GM19239 (cell line): Measurements from ENCODE around the gene PHYH.
"Not testable (repeated sequence)": the region's sequence is repeated elsewhere in the genome, so short reads cannot be mapped to it uniquely, and the experiment has no call there.

Source experiments
- DNase-seq: peaks from one replicate; pipeline ENCODE4 v3.0.0; 2011; ENCODE audit warnings: low spot score; ENCODE audit not compliant: insufficient read length
- FAIRE-seq: peaks from 2 replicates; lab custom pipeline; 2011; peaks lifted over from hg19 to GRCh38; lab: Jason Lieb, UNC

Gene PHYH

GRCh38 chr10:13276749-13277365, 23.0 kb downstream of the PHYH start:
- FAIRE-seq (no peak), DNase-seq (no peak)

DNA sequence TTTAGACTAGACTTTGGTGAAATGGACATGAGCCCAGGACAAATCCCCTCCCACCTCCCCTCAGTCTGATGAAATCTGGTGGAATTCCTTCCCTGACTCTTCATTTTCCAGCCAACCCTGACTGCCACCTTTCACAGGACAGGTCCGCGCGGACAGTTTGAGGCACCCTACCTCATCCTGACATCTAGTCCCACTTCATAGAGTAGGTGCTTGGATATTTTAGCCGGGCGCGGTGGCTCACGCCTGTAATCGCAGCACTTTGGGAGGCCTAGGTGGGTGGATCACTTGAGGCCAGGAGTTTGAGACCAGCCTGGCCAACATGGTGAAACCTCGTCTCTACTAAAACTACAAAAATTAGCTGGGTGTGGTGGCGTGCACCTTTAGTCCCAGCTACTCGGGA, 23.7 kb downstream of the PHYH start:
- DNase-seq, FAIRE-seq: not testable (repeated sequence)

GRCh38 chr10:13272164-13272571, 27.7 kb downstream of the PHYH start:
- no peak for FAIRE-seq
- no peak for DNase-seq

DNA sequence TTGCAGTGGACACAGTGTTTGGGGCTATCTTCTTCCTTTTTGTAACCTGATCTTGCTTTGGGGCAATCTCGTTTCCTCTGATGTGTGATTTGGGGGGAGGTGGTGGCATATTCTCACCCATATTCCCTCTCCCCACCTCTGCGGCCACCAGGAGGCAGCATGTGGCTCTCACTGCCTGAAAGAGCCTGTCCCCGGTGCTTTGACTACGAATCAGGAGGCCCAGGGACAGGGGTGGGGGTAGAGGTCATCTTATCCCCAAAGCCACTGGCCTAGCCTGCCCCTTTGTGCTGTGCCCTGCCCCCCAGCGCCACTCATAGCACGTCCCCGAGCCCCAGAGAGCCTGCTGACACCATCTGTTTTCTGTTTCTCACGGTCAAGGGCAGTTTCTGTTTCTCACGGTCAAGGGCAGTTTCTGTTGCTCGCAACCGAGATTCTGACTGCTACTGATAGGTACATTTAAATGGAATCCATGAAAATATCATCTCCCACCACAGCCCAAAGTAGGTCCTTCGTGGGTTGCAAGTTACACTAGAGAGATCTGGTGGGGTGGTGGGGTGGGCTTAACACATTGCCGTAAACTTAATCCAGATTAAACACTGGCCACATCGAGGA, 28.2 kb downstream of the PHYH start:
- DNase-seq = peak; percentile 53
- peak; percentile 39 for FAIRE-seq

DNA sequence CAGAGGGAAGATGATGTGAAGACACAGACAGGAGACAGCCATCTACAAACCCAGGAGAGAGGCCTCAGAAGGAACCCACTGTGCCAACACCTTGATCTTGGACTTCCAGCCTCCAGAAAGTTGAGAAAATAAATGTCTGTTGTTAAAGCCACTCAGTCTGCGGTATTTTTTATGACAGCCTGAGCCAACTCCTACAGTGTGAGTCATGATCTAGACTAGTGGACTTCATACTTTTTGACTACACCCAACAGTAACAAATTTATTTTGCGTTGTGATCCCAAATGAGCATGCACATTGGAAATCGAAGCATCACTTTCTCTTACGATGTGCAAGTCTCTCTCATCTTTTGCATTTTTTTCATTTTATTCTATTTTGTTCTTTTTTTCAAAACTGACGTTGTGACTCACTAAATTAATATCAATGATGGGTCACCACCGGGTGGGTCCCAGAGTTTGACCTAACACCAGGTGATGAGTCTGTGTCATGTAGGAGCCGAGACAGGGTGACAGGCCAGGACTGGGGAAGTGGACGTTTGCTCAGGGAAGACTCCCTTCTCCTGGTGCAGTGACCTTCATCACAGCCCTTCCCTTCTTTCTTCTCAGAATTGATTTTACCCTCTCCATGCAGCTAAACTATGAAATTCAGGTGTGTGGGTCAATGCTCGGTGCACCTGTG, 28.9 kb downstream of the PHYH start:
- FAIRE-seq = no peak
- DNase-seq = no peak

DNA sequence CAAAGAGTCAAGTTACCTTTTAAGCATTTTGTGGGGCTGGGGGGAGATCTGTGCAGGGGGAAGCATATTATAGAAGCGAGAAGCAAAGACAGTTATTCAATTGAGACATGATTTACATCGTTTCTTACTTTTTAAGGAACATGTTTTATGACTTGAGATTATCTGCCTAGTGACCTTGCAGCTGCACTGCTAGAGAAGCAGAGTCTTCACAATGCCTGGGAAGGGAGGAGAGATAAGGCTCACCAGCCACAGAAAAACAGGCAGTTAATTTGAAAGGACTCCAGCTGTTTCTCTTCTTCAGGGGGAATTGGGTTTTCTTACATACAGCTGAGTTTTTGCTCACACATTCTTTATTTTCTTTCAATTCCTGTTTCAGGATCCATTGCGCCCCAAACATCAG, 31.0 kb downstream of the PHYH start:
- DNase-seq (no peak), FAIRE-seq (no peak)

- FAIRE-seq = no peak
- DNase-seq = no peak
These were observed 31.6 kb downstream of the PHYH start for GRCh38 chr10:13268310-13268709.

GRCh38 chr10:13263591-13263990, 36.3 kb downstream of the PHYH start:
- DNase-seq (no peak), FAIRE-seq (no peak)

DNA sequence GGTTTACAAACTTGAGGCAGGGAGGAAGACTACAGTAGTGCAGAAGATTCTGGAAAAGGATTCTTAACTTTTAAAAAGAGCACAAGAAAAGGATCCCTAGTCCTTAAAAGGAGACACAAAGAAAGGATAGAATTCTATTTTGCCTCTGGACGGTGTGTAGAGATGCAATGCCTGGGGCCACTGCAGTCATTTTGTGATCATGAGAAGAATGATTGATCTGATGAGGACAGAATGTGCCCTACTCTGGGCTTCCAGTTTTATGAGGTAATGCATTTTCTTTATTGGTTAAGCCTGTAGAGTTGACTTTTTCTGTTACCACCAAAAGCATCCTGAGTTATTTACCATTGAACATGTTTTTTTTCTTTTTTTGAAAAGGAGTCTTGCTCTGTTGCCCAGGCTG, 37.4 kb downstream of the PHYH start:
- no peak for FAIRE-seq
- no peak for DNase-seq

GRCh38 chr10:13257621-13258140, 42.2 kb downstream of the PHYH start:
- FAIRE-seq (no peak), DNase-seq (no peak)

GRCh38 chr10:13256627-13257026, 43.2 kb downstream of the PHYH start:
- DNase-seq (no peak), FAIRE-seq (no peak)

GRCh38 chr10:13253726-13254125, 46.1 kb downstream of the PHYH start:
- FAIRE-seq (no peak), DNase-seq (no peak)

- FAIRE-seq = no peak
- no peak for DNase-seq
These were observed 52.1 kb downstream of the PHYH start for GRCh38 chr10:13247784-13248183.

GRCh38 chr10:13247246-13247645, 52.6 kb downstream of the PHYH start:
- FAIRE-seq (no peak), DNase-seq (no peak)

- not testable (repeated sequence) for FAIRE-seq
These were observed 57.6 kb downstream of the PHYH start for GRCh38 chr10:13242260-13242659.

DNA sequence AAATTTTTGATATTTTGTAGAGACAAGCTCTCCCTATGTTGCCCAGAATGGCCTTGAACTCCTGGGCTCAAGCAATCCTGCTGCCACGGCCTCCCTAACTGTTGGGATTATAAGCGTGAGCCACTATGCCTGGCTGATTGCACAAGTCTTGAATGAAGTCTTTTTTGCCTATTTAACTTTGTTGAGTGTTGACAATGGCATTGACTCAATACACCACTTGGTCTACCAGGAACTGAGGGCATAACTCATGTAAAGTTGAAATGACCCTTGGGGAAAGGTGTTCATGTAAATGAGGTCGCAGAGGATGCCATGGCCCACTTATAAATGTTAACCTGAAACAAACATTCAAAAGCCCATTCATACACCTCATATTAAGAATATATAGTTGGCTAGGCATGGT, 58.3 kb downstream of the PHYH start:
- DNase-seq (no peak), FAIRE-seq (no peak)

More at GRCh38 chr10:13242260-13242659, 57.6 kb downstream of the PHYH start:
- not testable (repeated sequence) for DNase-seq

DNA sequence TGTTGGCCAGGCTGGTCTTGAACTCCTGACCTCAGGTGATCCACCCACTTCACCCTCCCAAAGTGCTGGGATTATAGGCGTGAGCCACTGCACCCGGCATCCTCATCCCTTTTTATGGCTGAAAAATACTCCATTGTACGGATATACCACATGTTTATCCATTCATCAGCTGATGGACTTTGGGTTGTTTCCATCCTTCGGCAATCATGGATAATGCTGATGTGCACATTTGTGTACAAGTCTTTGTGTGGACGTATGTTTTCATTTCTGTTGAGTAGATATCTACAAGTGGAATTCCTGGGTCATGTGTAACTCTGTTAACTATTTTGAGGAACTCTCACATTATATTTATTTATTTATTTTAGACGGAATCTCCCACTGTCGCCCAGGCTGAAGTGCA, 59.9 kb downstream of the PHYH start:
- FAIRE-seq = no peak
- DNase-seq = no peak

- no peak for DNase-seq
- FAIRE-seq = no peak
These were observed 61.4 kb downstream of the PHYH start for GRCh38 chr10:13238271-13239077.

GRCh38 chr10:13236638-13237037, 63.2 kb downstream of the PHYH start:
- DNase-seq (no peak), FAIRE-seq (no peak)

GRCh38 chr10:13234736-13235135, 65.1 kb downstream of the PHYH start:
- DNase-seq, FAIRE-seq: not testable (repeated sequence)

DNA sequence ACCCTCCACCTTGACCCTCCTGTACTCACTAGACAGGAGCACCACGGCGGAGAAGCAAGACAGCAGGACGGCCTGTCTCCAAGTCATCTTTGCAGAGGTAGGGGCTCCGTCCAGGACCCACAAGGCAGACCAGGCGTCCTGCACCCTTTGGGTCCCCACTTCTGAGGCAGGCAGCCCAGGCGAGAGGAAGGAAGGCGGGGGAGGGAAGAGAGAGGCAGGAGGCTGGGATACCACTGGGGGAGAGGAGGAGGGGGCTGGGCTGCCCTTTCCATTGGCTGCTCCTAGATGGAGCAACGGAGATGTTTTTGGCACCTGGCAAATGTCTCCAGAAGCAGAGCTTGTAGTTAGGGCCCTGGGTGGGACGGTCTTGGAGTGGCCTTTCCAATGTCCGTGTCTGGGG, 65.7 kb downstream of the PHYH start, which contains the start of gene UCMA:
TSS of gene UCMA (minus strand) at position 203 of the 400 bp plus-strand sequence. CDS start at position 87, 116 bp downstream.
- no peak for DNase-seq
- no peak for FAIRE-seq
